Loucy (cell line): ENCODE data around the gene THYN1.
"Not testable (repeated sequence)": the region's sequence is repeated elsewhere in the genome, so short reads cannot be mapped to it uniquely, and the experiment has no call there.

Experiments
- H2AFZ ChIP-seq: fragments of 200-600 bp; sonication (generic); 2 replicates; pipeline ENCODE4 v1.6.0; 2016; ENCODE audit warnings: antibody characterized with exemption, mild to moderate bottlenecking, low read length, moderate library complexity
- H3F3A ChIP-seq: fragments of 200-600 bp; 2 replicates; pipeline ENCODE4 v1.6.0; 2016; ENCODE audit warnings: antibody characterized with exemption, low read depth, mild to moderate bottlenecking
- H3K27me3 ChIP-seq: fragments of 200-600 bp; sonication (generic); 2 replicates; pipeline ENCODE4 v1.6.1; 2014; ENCODE audit warnings: low read length, mild to moderate bottlenecking; ENCODE audit not compliant: insufficient read depth, poor library complexity, severe bottlenecking
- H3K36me3 ChIP-seq: fragments of 200-600 bp; sonication (generic); 2 replicates; pipeline ENCODE4 v1.6.1; 2016; ENCODE audit warnings: low read length; ENCODE audit not compliant: insufficient read depth
- H3K4me1 ChIP-seq: fragments of 200-600 bp; sonication (generic); 2 replicates; pipeline ENCODE4 v1.5.1; 2014; ENCODE audit warnings: low read length, mild to moderate bottlenecking; ENCODE audit not compliant: insufficient read depth, poor library complexity, severe bottlenecking
- H3K4me2 ChIP-seq: fragments of 200-600 bp; sonication (generic); 2 replicates; pipeline ENCODE4 v1.6.0; 2014; ENCODE audit warnings: antibody characterized with exemption, low read length, low read depth, mild to moderate bottlenecking; ENCODE audit not compliant: poor library complexity, severe bottlenecking
- H3K4me3 ChIP-seq: fragments of 200-600 bp; sonication (generic); 2 replicates; pipeline ENCODE4 v1.5.1; 2014; ENCODE audit warnings: low read length, mild to moderate bottlenecking, mixed read lengths; ENCODE audit not compliant: poor library complexity, severe bottlenecking
- H3K79me2 ChIP-seq: fragments of 200-600 bp; sonication (generic); 2 replicates; pipeline ENCODE4 v1.6.1; 2014; ENCODE audit warnings: low read length; ENCODE audit not compliant: insufficient read depth
- H3K9ac ChIP-seq: fragments of 200-600 bp; sonication (generic); 2 replicates; pipeline ENCODE4 v1.6.0; 2014; ENCODE audit warnings: mild to moderate bottlenecking, low read depth, low read length, moderate library complexity; ENCODE audit not compliant: poor library complexity, severe bottlenecking
- H3K9me2 ChIP-seq: fragments of 200-600 bp; sonication (generic); replicated peaks from 2 replicates; pipeline ENCODE4 v1.6.1; 2016; ENCODE audit warnings: low read depth, low read length, mixed read lengths
- H3K9me3 ChIP-seq: fragments of 200-600 bp; sonication (generic); 2 replicates; pipeline ENCODE4 v1.6.1; 2014; ENCODE audit warnings: mild to moderate bottlenecking, antibody characterized with exemption, low read length, low read depth; ENCODE audit not compliant: insufficient read depth
- H4K20me1 ChIP-seq: fragments of 200-600 bp; sonication (generic); 2 replicates; pipeline ENCODE4 v1.6.0; 2014; ENCODE audit warnings: antibody characterized with exemption, low read length, mild to moderate bottlenecking; ENCODE audit not compliant: insufficient read depth, poor library complexity, severe bottlenecking
- EZH2phosphoT487 ChIP-seq: fragments of 200-600 bp; IDR thresholded peaks from 2 replicates; pipeline ENCODE4 v1.6.1; 2018; ENCODE audit warnings: antibody characterized with exemption, mild to moderate bottlenecking, moderate library complexity, borderline replicate concordance
- TF ChIP-seq, protein P1 (sequence below): fragments of 200-600 bp; sonication (generic); conservative IDR thresholded peaks from 2 replicates; pipeline ENCODE4 v1.5.1; 2014; ENCODE audit warnings: mild to moderate bottlenecking, antibody characterized with exemption, low read length

Gene THYN1

DNA sequence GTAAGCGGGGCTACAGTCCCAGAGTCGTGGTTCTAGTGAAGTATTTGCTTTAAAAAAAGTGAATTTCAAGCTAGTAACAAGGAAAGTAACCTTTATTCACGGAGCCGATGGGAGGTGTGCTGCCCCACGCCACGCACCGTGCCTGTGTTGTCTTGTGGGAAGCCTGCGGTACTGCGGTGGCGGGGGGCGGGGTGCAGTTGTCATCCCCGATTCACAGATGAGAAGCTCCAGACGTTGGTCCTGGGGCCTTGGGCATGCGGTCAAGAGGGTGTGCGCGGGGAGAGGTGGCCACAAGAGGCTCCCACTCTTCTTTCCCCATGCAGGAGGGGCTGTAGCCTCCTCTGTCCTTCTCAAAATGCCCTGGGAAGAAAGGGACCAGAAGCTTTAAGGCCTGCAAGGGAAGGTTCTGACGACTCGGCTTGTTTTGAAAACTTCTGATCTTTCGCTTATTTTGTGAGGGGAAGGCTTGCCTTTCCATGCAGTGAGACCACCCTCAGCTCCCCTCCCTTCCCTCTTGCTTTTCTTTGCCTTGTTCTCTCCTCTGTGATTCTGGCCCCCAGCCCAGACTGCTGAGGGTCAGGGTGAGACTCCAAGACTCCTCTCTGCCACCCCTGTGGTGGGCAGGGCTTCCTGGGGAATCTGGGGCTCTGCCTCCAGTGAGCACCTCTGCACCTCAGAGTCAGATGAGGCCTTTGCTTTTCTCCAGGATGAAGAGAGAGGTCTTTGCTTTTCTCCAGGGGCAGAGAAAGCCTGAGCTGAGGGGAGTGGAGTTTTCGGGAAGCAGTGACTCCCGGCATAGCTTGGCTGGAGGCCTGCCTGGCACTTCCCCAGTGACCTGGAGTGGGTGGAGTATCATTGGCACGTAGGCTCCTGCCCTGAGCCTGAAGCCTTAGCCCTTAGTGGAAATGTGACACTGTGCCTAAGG, 29.2 kb upstream of the THYN1 start:
- H3K79me2 ChIP-seq = no peaks in the 10 kb centered on the region
- no peaks in the 10 kb centered on the region for H3K9me2 ChIP-seq
- TF ChIP-seq EZH2phosphoT487 = no peak
- TF ChIP-seq, protein P1, sequence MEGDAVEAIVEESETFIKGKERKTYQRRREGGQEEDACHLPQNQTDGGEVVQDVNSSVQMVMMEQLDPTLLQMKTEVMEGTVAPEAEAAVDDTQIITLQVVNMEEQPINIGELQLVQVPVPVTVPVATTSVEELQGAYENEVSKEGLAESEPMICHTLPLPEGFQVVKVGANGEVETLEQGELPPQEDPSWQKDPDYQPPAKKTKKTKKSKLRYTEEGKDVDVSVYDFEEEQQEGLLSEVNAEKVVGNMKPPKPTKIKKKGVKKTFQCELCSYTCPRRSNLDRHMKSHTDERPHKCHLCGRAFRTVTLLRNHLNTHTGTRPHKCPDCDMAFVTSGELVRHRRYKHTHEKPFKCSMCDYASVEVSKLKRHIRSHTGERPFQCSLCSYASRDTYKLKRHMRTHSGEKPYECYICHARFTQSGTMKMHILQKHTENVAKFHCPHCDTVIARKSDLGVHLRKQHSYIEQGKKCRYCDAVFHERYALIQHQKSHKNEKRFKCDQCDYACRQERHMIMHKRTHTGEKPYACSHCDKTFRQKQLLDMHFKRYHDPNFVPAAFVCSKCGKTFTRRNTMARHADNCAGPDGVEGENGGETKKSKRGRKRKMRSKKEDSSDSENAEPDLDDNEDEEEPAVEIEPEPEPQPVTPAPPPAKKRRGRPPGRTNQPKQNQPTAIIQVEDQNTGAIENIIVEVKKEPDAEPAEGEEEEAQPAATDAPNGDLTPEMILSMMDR = no peak
- no peaks in the 10 kb centered on the region for H3K9me3 ChIP-seq
- no peak overlapping the region for H3K4me3 ChIP-seq
- H3K36me3 ChIP-seq = no peaks in the 10 kb centered on the region
- no peaks in the 10 kb centered on the region for H3F3A ChIP-seq
- no peak overlapping the region for H2AFZ ChIP-seq
- H4K20me1 ChIP-seq = no peaks in the 10 kb centered on the region
- no peaks in the 10 kb centered on the region for H3K27me3 ChIP-seq
- no peak overlapping the region for H3K4me2 ChIP-seq
- no peak overlapping the region for H3K9ac ChIP-seq
- H3K4me1 ChIP-seq = no peaks in the 10 kb centered on the region

GRCh38 chr11:134281635-134282034, 28.5 kb upstream of the THYN1 start:
- not testable (repeated sequence) for H3K79me2 ChIP-seq, H2AFZ ChIP-seq, H3K9ac ChIP-seq, H3K27me3 ChIP-seq, H3K4me1 ChIP-seq, H3K9me3 ChIP-seq, H3K36me3 ChIP-seq, H3F3A ChIP-seq, H3K9me2 ChIP-seq, H3K4me2 ChIP-seq, H3K4me3 ChIP-seq, H4K20me1 ChIP-seq

- Histone ChIP-seq H3K4me3 (no peak overlapping the region), H3K36me3 (no peaks in the 10 kb centered on the region), H3K79me2 (peaks cover 20% of the 10 kb centered on the region), H2AFZ (no peak overlapping the region), H3K27me3 (no peaks in the 10 kb centered on the region), H3K9ac (no peak overlapping the region), H3K9me3 (no peaks in the 10 kb centered on the region), H3F3A (no peaks in the 10 kb centered on the region), H3K9me2 (no peaks in the 10 kb centered on the region), H3K4me2 (no peak overlapping the region), H3K4me1 (peaks cover 20% of the 10 kb centered on the region), H4K20me1 (no peaks in the 10 kb centered on the region)
- no peak for TF ChIP-seq EZH2phosphoT487
- TF ChIP-seq, protein P1 = no peak
These were observed 25.2 kb upstream of the THYN1 start for GRCh38 chr11:134278356-134278755.
